ENCODE data around the gene HHEX. TPM values are rescaled to one million over a fixed set of nuclear protein-coding genes. Genes with fewer than 3 reads are reported as not detected.
A peak's percentile ranks its signal among the peaks of the same experiment; 100 is the strongest.

Gene HHEX
- total RNA-seq, 1 donor from 2014 or later: not detected

GRCh38 chr10:92688927-92689662 is 660 bp upstream of the HHEX start:
- H3K27ac Mint-ChIP-seq (ENCODE audit: unreplicated experiment): no peak overlapping the region
- peaks cover 5% of the 10 kb centered on the region for H3K4me1 Mint-ChIP-seq (ENCODE audit: low read depth, unreplicated experiment)
- peaks cover 25% of the 10 kb centered on the region for H3K36me3 Mint-ChIP-seq (ENCODE audit: unreplicated experiment)
- H3K9me3 Mint-ChIP-seq (ENCODE audit: unreplicated experiment): peaks cover 14% of the 10 kb centered on the region
- peak overlapping the region; percentile 83 for H3K4me3 Mint-ChIP-seq (ENCODE audit: unreplicated experiment)
- H3K27me3 Mint-ChIP-seq (ENCODE audit: unreplicated experiment): peaks cover 28% of the 10 kb centered on the region
- DNase-seq: peak; percentile 48
- no peak for TF ChIP-seq CTCF (IDR thresholded peaks at IDR 0.05; ENCODE audit: partially characterized antibody, unreplicated experiment)

GRCh38 chr10:92690211-92690914 is 608 bp downstream of the HHEX start:
- Mint-ChIP-seq H3K27ac (ENCODE audit: unreplicated experiment) (peak overlapping the region; percentile 3), H3K9me3 (ENCODE audit: unreplicated experiment) (peaks cover 12% of the 10 kb centered on the region), H3K27me3 (ENCODE audit: unreplicated experiment) (peaks cover 28% of the 10 kb centered on the region), H3K4me3 (ENCODE audit: unreplicated experiment) (peak overlapping the region; percentile 53), H3K36me3 (ENCODE audit: unreplicated experiment) (peaks cover 16% of the 10 kb centered on the region), H3K4me1 (ENCODE audit: low read depth, unreplicated experiment) (peaks cover 5% of the 10 kb centered on the region)
- TF ChIP-seq CTCF (IDR thresholded peaks at IDR 0.05; ENCODE audit: partially characterized antibody, unreplicated experiment): no peak
- DNase-seq: peak; percentile 38

GRCh38 chr10:92690915-92691590 is 1.3 kb downstream of the HHEX start:
- Mint-ChIP-seq H3K27ac (ENCODE audit: unreplicated experiment) (peak overlapping the region; percentile 3), H3K4me1 (ENCODE audit: low read depth, unreplicated experiment) (peaks cover 5% of the 10 kb centered on the region), H3K27me3 (ENCODE audit: unreplicated experiment) (peaks cover 29% of the 10 kb centered on the region), H3K9me3 (ENCODE audit: unreplicated experiment) (peaks cover 9% of the 10 kb centered on the region), H3K4me3 (ENCODE audit: unreplicated experiment) (peak overlapping the region; percentile 53), H3K36me3 (ENCODE audit: unreplicated experiment) (peaks cover 9% of the 10 kb centered on the region)
- no peak for TF ChIP-seq CTCF (IDR thresholded peaks at IDR 0.05; ENCODE audit: partially characterized antibody, unreplicated experiment)
- DNase-seq: no peak

GRCh38 chr10:92691591-92692079 is 1.9 kb downstream of the HHEX start:
- H3K4me1 Mint-ChIP-seq (ENCODE audit: low read depth, unreplicated experiment): peaks cover 5% of the 10 kb centered on the region
- H3K4me3 Mint-ChIP-seq (ENCODE audit: unreplicated experiment): peak overlapping the region; percentile 4
- H3K9me3 Mint-ChIP-seq (ENCODE audit: unreplicated experiment): peaks cover 8% of the 10 kb centered on the region
- peaks cover 34% of the 10 kb centered on the region for H3K27me3 Mint-ChIP-seq (ENCODE audit: unreplicated experiment)
- H3K27ac Mint-ChIP-seq (ENCODE audit: unreplicated experiment): no peak overlapping the region
- peaks cover 5% of the 10 kb centered on the region for H3K36me3 Mint-ChIP-seq (ENCODE audit: unreplicated experiment)
- no peak for TF ChIP-seq CTCF (IDR thresholded peaks at IDR 0.05; ENCODE audit: partially characterized antibody, unreplicated experiment)
- DNase-seq: peak; percentile 35
